Measurements from ENCODE around the gene DEFB114.
A peak's percentile ranks its signal among the peaks of the same experiment; 100 is the strongest.

DEFB114 gene

GRCh38 chr6:49934770-49935169 is 29.2 kb downstream of the DEFB114 start:
- DNase-seq: no peak

DNA sequence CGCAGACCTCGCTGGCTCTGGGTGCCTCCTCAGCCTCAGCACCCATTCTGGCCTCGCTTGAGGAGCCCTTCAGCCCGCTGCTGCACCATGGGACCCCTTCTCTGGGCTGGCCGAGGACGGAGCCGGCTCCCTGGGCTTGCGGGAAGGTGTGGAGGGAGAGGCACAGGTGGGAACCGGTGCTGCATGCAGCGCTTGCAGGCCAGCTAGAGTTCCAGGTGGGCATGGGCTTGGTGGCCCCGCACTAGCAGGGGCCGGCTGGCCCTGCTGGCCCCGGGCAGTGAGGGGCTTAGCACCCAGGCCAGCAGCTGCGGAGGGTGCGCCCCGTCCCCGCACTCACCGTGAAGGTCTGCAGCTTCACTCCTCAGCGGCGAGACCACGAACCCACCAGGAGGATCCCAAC is 30.4 kb downstream of the DEFB114 start:
- no peak for DNase-seq

DNA sequence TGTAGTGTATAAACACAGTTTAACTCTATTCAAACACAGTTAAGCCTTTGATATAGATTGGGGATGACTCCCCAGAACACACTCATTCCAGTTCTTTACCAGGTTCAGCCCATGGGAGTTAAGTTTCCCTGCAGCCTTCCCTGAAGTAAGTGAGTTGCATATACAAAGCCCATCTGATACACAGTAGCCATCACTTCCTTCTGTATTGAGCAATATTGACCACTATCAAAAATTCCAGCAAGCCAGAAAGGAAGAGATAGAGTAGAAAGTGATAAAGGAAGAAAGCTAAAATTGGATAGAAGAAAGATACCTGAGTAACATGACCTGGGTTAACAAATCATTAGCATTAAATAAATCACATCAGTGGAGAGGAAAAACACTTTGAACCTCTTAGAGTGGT is 34.6 kb downstream of the DEFB114 start:
- DNase-seq: no peak

DNA sequence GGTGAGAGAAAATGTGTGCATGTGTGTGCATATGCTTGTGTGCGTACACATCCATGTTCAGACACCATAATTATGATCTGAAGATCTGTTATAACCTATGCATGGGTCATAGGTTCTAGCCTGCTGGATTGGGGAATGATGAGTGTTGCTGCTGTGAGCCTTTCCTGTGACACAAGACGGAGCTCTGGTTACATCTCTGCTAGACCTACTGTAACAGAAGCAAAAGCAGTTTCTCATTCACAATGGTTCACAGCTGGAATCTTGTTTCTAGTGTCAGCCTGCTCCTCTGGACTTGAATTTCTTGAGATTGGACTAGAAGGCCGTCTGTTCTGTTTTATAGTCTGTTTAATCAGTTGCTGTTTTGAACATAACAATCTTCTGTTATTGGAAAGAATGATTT is 40.1 kb downstream of the DEFB114 start:
- DNase-seq: peak; percentile 39

DNA sequence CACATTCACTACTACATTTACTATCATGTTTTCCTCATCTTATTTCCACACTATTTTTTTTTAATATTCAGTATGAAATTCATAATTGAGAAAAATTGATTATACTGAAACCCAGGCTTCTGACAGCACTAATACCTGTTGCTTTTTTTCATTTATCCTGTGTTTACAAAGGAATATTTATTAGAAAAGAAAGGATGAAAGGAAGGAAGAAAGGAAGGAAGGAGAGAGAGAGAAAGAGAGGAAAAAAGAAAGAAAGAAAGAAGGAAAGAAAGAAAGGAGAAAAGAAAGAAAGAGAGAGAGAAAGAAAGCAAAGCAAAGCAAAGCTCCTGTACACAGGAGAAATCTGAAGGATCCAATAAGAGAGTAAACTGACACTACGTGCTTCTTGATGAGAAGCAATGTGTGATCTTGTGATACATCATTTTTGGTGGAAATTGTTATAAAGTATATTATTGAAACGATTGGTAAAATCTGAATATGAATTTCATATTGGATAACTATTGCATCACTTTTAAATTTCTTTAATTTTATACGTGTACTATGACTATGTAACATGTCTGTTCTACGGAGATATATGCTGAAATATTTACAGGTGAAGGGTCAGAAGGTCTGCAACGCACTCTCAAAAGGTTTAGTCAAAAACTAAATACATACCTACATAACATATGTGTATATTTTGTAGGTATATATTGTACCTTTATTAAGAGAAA is 43.9 kb downstream of the DEFB114 start:
- no peak for DNase-seq

DNA sequence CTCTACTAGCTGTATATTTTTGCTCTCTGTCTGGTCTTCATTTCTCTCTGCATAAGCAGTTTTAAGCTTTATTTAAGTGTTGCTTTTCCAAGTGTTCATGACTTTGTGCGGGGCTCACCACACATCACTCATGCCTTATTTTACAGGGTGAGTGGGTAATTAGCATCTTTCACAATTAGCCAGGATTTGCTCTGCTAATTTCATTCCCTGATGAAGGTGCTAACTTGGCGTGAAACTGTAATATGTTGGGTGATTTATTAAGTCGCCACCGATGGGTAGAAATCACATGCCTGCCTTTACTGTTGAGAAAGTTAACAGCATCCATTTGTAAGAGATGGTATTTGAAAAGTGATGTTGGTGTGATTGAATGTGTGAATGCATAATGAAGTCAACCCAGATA is 44.7 kb downstream of the DEFB114 start:
- DNase-seq: no peak

DNA sequence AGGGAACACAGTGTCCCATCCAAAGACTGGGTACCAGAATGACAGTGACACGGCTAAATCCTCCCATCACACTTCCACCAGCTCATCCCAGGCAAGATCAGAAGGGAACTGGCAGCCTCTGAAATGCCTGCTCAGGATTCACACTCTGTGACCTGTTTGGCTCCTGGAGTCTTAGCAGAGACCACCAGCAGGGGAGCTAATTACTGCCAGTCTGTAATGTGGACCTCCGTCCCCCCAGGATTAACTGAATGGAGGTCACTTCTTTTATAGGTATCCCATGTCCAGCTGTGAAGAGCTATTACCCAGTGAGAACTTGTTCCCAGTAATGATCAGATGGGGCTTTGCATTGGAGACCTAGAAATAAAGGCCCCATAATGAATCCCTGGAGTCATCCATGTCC is 45.2 kb downstream of the DEFB114 start:
- DNase-seq: no peak

DNA sequence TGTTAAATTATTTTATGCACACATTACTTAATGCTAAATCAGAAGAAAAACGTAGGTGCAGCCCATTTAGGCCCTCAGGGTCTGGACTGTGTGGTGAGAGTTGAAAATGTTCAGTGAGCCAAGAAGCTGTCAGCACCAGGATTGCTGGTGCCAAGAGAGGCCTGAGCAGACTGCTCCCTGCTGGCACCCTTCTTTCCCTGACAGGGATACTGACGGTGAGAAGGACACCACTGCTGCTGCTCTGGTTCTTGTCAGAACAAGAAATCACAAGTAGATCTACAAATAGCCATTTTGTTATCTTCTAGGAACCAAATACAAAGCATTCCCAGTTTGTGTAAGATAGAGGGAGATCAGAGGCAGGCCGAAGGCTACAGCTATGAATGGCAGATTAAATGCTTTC is 48.9 kb downstream of the DEFB114 start:
- peak; percentile 68 for DNase-seq

DNA sequence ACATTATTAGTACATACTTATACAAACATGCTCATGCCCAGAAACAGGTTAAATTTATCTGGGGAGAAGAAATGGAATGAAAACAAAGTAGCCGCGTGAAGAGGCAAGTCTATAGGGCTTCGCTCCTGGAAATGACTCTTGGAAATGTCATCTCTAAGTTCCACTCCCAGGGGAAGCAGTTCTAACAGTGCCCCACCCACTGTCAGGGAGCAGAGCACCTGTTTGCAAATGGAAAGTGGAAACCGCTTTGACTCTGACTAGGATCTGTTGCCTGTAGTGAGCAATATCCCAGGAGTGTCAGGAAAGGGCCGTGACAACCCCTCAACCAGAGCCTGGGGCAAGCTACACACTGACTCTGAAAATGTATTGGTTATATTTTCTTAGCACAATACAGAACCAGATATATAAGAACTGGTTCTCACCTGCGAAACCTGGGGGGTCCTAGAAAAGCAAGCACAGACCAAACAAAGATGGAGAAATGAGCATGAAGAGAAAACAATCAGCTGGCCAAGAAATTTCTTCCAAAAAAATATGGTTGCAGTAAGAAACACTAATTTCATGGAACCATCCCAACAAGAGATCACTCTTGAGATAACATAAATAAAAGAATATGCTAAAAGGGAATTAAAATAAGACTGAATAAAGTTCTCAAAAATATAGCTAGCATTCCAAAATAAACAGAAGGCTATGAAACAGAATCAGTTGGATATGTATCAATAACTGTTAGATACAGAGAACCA is 50.2 kb downstream of the DEFB114 start:
- DNase-seq: peak; percentile 91

DNA sequence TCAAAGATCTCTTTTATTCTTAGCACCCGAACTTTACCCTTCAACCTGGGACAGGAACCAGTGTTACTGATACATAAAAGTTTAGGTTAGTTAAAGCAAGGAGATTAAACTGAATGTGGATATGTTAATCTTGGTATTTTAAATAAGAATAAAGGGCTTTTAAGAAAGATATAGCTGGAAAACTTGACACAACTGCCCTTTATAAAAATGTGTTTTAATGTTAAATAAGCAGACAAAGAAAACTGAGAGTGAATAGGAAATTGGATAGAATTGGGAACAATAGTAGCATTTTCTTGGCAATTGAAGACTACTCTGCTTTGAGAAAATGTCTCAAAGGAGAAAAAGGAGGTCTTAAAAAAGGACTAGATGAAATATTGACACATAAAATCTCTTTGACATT is 51.8 kb downstream of the DEFB114 start:
- no peak for DNase-seq

DNA sequence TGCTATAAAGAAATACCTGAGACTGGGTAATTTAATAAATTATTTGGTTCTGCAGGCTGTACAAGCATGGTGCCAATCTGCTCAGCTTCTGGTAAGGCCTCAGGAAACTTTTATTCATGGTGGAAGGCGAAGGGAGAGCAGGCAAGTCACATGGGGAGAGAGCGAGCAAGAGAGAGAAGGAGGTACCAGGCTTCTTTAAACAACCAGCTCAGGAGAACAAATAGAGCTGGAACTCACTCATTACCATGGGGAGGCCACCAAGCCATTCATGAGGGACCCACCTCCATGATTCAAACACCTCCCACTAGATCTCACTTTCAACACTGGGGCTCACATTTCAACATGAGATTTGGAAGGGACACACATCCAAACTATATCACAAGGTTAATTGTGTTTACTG is 52.7 kb downstream of the DEFB114 start:
- DNase-seq: no peak
